Left colon (tissue), 2 donors: ENCODE data around the gene SIVA1. TPM values are rescaled to one million over a fixed set of nuclear protein-coding genes. Genes with fewer than 3 reads are reported as not detected.

ENCODE experiments used
- ATAC-seq: fragments of 200-7000 bp; cut with Tn5 transposase; one replicate; pipeline ENCODE4 v1.9.1; 2020; ENCODE audit warnings: mild to moderate bottlenecking, moderate library complexity
- DNase-seq, 2 donors: peaks; one replicate each; pipeline ENCODE4 v3.0.0-alpha.2; 2020
- intact Hi-C, 2 donors: fragments of 100-400 bp; cut with DNase I in 1 of 2; cut with micrococcal nuclease in 1 of 2; formaldehyde crosslinking; loops; one replicate each; pipeline versions ENCODE4 v1.11.2 to v1.14.0; 2022; cut with DNase I, micrococcal nuclease
- long read RNA-seq: library from polyadenylated mRNA; unstranded; transcript quantifications from one replicate; pipeline ENCODE4 v2.0.0, GENCODE V29; 2021
- total RNA-seq, 2 donors: library from RNA; stranded (reverse); fragmentation: NEBNext Ultra II Directional; extraction: Animal tissue kit (Norgen Biotek cat#: 25700); gene quantifications; one replicate each; pipeline ENCODE4 v1.2.1, GENCODE V29; 2021
- donor health status: DM: no; HTN: no; CAD: no.
- donor health status: DM: yes; HTN: yes; CAD: no.

SIVA1 gene, protein sequence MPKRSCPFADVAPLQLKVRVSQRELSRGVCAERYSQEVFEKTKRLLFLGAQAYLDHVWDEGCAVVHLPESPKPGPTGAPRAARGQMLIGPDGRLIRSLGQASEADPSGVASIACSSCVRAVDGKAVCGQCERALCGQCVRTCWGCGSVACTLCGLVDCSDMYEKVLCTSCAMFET
- 10 to 100 TPM; 53.2 to 59.3 TPM for total RNA-seq
- long read RNA-seq, transcript SIVA1-201 (4 exons, 802 nt): major isoform, 39 of 41 reads
- long read RNA-seq, partial matches to known transcripts: 0 of 41 reads
- long read RNA-seq, other reads (novel, unspliced or antisense): 2 of 41 reads

DNA sequence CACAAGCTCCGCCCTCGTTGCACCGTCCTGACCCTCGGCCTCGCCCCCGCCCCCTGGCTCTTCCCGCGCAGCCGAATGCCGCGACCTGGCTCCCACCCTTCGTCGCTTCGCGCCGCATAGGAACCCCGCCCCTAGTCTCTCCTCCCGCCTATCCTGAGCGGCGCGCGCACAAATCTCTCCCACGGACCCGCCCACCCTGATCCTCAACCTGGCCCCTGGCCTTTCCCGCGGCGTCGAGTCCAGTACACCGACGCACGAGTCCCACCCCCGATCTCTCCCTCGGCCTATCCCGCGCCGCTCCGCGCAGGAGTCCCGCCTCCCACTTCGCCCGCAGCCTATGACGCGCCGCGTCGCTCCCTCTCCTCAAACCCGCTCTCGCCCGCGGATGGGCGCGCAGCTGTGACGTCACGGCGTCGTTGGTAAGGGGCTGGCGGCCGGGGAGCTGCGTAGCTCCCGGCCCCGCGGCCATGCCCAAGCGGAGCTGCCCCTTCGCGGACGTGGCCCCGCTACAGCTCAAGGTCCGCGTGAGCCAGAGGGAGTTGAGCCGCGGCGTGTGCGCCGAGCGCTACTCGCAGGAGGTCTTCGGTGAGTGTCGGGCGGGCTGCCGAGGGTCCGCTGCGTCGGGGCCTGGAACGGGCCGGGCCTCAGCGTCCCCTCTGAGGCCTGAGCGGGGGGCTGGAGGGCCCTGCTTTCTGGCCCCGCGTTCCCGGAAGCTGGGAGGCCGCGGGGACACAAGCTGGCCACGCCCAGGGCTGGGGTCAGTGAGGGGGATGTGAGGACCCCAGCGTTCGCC is at the start of gene SIVA1:
Gene SIVA1 (plus strand): TSS at position 413 of the 793 bp plus-strand sequence. CDS start 55 bp downstream, at position 468.
- intact Hi-C loops: no loop called here
- peak; percentile 100 for DNase-seq
- ATAC-seq: peak; percentile 86

DNA sequence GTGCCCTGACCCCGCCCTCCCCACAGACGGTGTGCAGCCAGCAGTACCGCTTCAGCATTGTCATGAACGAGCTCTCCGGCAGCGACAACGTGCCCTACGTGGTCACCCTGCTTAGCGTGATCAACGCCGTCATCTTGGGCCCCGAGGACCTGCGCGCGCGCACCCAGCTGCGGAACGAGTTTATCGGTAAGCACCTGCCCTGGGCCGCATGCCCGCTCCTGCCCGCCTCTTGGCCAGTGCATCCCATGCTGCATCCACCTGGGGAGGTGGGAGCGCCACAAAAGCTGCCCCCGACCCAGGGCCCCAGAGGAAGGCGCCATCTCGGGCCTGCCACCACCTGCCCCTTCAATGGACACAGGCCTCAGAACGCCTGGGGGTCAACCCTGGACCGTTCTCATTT is 49.7 kb upstream of the SIVA1 start:
- DNase-seq (no peak), ATAC-seq (no peak)
- intact Hi-C loops: no loop called here

DNA sequence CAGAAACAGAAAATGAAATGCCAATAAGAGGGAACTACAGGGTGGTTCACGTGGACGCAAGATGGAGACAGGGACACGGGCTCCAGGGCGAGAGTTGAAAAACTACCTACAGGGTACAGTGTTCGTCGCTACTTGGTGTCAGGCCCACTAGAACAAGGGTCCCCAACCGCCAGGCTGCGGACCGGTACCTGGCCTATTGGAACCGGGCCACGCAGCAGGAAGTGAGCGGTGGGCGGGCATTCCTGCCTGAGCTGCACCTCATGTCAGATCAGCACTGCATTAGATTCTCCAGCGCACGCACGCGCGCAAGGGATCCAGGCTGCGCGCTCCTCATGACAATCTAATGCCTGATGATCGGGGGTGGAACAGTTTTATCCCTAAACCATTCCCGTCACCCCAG is 48.7 kb upstream of the SIVA1 start:
- DNase-seq (no peak), ATAC-seq (no peak)
- intact Hi-C loops: no loop called here

DNA sequence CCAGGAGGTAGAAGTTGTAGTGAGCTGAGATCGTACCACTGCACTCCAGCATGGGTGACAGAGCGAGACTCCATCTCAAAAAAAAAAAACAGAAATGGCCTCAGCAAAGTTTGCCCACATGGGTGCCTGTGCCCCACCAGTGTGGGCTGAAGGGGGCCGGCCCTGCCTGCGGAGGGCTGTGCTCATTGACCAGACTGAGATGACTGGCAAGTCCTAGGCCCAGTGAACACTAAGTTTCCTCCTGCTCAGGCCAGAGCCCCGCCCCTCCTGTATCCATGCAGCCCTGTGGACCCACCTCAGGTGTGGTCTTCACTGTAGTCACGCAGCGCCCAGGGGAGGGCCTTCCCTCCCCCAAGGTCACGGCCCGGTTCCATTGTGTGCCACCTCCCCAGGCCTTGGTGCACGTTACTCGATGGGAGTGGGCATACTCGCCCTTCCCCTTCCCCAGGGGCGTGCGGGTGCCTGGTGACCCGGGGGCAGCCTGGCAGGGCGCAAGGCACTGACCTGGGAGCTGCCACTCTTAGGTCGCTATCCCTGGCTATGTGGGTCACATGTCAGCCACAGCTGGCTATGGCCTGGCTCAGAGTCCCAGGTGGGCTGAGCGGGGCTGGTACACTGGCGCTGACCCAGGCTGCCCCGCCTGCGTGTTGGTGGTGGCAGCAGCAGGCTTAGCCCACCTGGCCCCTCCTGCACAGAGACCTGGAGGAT is 47.5 kb upstream of the SIVA1 start:
- ATAC-seq (no peak), DNase-seq (no peak)
- intact Hi-C loops: loop anchor here (5.0 kb wide), 1 partner anchor 53 kb away; no protein-coding TSS in a partner anchor

DNA sequence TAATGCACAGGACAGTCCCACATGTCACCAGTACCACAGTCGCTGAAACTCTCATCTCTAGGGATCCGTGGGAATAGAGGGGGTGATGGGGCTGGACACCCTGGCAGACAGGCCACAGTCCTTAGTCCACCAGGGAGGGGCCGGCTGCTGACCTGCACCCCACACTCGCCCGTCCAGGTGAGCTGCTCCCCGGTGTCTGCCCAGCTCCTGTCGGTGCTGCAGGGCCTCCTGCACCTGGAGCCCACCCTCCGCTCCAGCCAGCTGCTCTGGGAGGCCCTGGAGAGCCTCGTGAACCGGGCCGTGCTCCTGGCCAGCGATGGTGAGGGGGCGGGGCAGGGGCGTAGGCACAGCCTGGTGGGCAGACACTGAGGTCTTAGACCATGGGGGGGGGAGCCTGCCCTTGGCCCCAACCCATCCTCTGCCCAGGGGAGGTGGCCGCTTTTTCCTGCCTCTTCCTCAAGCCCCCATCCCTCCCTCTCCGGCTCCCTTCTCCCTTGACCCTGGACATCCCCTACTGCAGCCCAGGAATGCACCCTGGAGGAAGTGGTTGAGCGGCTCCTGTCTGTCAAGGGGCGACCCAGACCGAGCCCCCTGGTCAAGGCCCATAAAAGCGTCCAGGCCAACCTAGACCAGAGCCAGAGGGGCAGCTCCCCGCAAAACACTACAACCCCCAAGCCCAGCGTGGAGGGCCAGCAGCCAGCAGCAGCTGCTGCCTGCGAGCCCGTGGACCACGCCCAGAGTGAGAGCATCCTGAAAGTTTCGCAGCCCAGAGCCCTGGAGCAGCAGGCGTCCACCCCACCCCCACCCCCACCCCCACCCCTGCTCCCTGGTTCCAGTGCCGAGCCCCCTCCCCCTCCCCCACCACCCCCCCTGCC is 46.0 kb upstream of the SIVA1 start:
- intact Hi-C loops: loop anchor here (5.0 kb wide), 1 partner anchor 55 kb away; no protein-coding TSS in a partner anchor
- ATAC-seq: peak; percentile 3
- no peak for DNase-seq

DNA sequence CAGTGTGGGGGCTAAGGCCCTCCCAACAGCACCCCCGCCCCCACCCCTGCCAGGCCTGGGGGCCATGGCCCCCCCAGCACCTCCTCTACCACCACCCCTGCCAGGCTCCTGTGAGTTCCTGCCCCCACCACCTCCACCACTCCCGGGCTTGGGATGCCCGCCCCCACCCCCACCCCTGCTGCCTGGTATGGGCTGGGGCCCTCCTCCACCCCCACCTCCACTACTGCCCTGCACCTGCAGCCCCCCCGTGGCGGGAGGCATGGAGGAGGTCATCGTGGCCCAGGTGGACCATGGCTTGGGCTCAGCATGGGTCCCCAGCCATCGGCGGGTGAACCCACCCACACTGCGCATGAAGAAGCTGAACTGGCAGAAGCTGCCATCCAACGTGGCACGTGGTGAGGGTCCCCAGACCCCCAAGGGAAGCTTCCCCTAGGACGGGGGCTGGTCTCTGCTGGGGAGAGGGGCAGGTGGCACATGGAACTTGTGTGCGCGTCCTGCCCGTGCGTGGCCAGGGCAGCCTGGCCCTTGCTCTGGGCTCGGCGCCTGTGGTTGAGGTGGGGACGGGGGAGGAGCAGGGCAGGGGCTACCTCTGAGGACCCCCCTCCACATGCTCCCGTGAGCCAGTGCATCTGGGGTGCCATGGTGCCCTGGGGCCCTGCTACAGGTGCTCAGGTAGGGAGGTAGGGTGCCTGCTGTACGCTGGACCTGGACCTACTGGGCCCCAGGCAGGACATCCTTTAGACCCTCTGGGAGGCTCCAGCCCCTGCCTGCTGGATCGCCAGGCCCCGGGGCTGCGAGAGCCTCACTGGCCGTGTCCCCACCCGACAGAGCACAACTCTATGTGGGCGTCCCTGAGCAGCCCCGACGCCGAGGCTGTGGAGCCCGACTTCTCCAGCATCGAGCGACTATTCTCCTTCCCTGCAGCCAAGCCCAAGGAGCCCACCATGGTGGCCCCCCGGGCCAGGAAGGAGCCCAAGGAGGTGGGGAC is 45.0 kb upstream of the SIVA1 start:
- DNase-seq: no peak
- intact Hi-C loops: loop anchor here (5.0 kb wide), 1 partner anchor 56 kb away; no protein-coding TSS in a partner anchor
- peak; percentile 16 for ATAC-seq

DNA sequence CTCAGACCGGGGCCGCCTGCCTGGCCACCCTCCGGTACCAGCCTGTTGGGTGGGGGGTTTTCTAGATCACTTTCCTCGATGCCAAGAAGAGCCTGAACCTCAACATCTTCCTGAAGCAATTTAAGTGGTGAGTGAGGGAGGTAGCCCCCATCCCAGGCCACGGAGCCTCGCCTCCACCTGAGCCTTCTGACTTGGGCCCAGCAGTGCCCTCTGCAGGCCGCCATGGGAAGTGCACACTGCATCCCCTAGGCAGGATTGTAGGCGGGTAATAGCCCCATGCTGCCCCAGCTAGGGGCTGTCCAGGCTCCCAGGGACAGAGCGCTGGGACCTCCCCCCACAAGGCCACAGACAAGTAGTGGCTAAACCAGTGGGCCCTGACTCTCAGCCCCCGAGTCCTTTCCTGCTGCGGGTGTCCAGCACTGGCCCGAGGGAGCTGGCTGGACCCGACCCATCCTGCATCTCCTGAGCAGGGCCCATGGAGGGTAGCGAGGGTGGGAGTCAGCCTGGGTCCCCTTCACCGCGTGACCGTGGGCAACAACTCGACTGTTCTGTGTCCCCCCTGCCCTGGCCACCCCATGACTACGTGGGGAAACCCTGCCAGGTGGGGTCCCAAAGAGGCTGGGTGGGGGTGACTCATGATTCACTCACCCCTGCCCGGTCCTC is 44.2 kb upstream of the SIVA1 start:
- DNase-seq (peak in 1 of 2 donors; percentile 79), ATAC-seq (peak; percentile 65)
- intact Hi-C loops: loop anchor here (5.0 kb wide), 1 partner anchor 56 kb away; no protein-coding TSS in a partner anchor

DNA sequence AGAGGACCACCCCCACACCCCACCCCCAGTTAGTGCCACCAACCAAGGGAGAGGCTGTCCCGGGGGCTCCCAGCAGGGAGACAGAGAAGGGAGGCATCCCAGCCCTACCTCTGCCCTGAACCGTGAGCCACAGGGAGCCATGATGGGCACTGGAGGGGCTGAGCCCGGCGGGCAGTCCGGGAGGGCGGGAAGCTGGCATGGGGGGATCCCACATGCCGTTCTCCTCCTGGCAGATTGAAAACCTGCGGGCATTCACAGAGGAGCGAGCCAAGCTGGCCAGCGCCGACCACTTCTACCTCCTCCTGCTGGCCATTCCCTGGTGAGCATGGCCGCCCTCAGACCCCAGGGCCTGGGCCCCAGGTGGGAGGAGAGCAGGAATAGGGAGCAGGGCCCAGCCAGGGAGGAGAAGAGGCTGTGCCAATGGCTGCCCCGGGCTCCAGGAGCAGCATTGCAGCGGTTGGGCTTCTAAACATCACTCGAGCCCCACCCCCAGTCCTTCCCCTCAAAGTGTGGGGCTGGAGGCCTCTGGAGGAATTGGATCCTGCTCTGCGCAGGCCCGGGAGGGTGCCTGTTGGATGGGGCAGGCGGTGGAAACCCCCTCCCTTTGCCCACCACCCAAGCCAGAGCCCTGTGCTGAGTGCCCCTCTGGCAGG is 43.4 kb upstream of the SIVA1 start:
- intact Hi-C loops: loop anchor here (5.0 kb wide), 1 partner anchor 57 kb away; no protein-coding TSS in a partner anchor
- no peak for DNase-seq
- ATAC-seq: no peak

DNA sequence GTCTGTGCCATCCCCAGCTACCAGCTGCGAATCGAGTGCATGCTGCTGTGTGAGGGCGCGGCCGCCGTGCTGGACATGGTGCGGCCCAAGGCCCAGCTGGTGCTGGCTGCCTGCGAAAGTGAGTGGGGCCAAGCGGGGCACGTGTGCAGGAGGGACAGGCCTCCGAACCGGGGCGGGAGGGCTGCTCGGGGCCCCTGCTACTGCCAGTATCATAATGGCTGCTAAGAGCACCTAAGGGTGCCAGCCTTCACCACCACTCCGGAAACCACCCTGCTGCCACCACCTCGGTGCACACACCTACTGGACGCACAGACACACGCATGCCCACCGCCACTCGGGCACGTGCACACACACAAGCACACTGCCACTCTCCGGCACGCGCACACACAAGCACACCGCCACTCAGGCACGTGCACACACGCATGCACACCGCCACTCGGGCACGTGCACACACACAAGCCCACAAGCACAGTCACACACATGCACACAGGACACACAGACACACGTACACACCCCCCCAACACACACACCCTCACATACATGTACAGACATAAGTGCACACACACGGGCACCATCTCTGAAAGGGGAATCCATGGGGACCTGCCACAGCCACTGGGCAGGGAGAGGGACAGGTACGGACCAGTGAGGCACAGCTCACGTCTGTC is 42.7 kb upstream of the SIVA1 start:
- intact Hi-C loops: no loop called here
- no peak for ATAC-seq

DNA sequence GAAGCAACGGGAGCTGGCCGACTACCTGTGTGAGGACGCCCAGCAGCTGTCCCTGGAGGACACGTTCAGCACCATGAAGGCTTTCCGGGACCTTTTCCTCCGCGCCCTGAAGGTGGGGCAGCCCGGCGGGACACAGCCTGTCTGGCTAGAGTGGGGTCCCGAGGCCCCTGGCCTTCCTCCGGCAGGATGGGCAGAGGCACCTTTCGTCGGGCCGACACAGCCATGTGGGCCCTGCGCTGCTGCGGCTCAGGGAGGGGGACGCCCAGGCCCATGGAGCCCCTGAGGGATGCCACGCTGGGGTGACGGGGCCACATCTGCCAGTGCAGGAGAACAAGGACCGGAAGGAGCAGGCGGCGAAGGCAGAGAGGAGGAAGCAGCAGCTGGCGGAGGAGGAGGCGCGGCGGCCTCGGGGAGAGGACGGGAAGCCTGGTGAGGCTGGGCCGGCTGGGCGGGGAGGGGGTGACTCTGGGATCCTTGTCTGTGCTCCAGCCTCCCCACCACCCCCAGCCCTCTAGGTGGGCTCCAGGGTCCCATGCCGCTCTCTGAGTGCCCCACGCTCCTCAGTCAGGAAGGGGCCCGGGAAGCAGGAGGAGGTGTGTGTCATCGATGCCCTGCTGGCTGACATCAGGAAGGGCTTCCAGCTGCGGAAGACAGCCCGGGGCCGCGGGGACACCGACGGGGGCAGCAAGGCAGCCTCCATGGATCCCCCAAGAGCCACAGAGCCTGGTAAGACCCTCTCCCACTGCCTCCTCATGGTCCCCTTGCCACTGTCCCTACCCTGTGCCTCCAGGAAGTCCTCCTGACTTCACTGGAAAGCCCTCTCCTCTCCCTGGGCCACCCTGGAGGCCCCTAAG is 39.8 kb upstream of the SIVA1 start:
- intact Hi-C loops: no loop called here
- DNase-seq (no peak), ATAC-seq (no peak)

More for the DNA sequence above, 42.7 kb upstream of the SIVA1 start:
- DNase-seq: no peak

DNA sequence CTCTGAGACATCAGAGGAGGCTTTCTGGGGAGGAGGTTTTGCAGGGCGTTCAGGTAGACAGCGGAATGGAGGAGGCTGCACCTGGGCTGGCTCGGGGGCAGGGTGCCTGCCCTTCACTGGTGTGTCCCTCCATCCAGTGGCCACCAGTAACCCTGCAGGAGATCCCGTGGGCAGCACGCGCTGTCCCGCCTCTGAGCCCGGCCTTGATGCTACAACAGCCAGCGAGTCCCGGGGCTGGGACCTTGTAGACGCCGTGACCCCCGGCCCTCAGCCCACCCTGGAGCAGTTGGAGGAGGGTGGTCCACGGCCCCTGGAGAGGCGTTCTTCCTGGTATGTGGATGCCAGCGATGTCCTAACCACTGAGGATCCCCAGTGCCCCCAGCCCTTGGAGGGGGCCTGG is 38.9 kb upstream of the SIVA1 start:
- DNase-seq: no peak
- no peak for ATAC-seq
- intact Hi-C loops: no loop called here

DNA sequence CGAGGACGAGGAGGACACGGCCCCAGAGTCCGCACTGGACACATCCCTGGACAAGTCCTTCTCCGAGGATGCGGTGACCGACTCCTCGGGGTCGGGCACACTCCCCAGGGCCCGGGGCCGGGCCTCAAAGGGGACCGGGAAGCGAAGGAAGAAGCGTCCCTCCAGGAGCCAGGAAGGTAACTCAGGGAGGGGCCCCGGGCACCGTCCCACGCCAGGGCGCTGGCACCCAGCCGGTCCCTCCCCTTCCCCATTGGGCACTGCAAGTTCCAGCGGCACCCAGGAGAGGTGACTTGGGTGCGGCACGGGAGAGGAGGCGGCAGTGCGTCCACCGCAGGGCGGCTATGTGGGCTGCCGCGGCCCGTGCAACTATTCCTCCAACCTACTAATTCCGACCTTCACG is 38.3 kb upstream of the SIVA1 start:
- ATAC-seq (no peak), DNase-seq (no peak)
- intact Hi-C loops: no loop called here

DNA sequence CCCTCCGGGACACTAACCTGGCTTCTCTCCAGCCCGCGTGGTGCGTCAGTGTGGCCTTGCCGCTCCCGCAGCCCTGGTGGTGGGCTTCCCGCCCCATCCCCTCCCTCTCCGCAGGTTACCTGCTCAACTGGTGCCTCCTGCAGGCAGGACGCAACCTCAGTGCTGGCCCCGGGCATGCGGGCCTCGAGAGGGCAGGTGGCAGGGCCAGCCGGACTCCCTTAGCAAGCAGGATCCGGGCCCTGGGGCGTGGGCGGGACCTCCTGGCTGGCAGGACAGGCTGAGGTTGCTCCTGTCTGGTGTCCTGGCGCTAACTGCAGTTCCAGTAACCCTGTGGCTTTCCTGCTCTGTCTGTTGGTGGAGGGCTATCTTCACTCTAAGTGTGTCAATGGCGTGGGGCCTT is 37.5 kb upstream of the SIVA1 start:
- intact Hi-C loops: no loop called here
- ATAC-seq: no peak

DNA sequence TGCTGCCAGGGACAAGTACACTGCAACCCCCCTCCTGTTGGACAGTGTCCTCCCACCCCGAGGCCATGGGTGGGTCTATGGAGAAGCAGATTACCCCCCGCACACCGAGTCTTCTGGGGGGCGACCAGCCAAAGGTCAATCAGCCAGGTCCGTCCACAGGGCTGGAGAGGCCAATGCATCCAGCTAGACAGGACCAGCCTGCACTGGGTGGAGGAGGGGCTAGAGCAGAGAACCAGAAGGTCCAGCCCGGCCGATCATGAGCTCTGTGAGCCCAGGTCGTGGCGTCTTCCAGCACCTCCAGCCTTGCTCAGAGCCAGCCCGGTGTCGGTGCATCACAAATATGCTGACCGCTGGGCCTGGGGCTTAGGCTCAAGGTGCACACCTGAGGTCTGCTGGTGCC is 37.1 kb upstream of the SIVA1 start:
- intact Hi-C loops: no loop called here
- ATAC-seq (no peak), DNase-seq (no peak)

More for the DNA sequence above, 37.5 kb upstream of the SIVA1 start:
- DNase-seq: no peak

DNA sequence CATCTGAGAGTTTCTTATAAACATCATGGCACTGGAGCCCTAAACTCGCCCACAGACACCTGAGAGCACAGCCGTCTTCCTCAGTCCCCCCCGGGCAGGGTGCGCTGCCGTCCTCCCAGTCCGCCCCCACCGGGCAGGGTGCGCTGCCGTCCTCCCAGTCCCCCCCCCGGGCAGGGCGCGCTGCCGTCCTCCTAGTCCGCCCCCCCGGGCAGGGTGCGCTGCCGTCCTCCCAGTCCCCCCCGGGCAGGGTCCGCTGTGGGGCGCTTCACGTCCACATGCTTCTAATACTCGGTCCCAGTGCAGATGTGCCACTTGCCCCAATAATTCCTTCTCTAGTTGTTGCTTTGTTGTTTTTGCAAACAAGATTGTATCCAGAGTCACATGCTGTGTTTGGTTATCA is 35.8 kb upstream of the SIVA1 start:
- no peak for ATAC-seq
- intact Hi-C loops: no loop called here
- no peak for DNase-seq
